Endothelial cell of umbilical vein (primary cell): ENCODE results near the gene CEP63.

Experiments used
- CTCF ChIP-seq, 2 donors: IDR thresholded peaks; 1 replicate in 1 of 2; 2 replicates in 1 of 2; pipeline ENCODE4 v1.5.1; 2011; ENCODE audit warnings: low read length in 2 of 2, mild to moderate bottlenecking in 2 of 2, moderate library complexity in 2 of 2, control low read depth in 1 of 2, inconsistent platforms in 1 of 2, low read depth in 1 of 2; ENCODE audit not compliant: insufficient read depth in 1 of 2; ENCODE audit errors: extremely low read depth in 1 of 2
- EZH2 ChIP-seq: IDR thresholded peaks from 2 replicates; pipeline ENCODE4 v1.6.1; 2012; ENCODE audit warnings: borderline replicate concordance, low read depth, mild to moderate bottlenecking, moderate library complexity, low read length, inconsistent platforms; ENCODE audit not compliant: severe bottlenecking
- MAX ChIP-seq: IDR thresholded peaks from 2 replicates; pipeline ENCODE4 v1.6.1; 2011; ENCODE audit not compliant: insufficient read depth, insufficient read length
- MYC ChIP-seq: IDR thresholded peaks from one replicate; pipeline ENCODE4 v1.6.1; 2011; ENCODE audit warnings: mild to moderate bottlenecking, low read depth, low read length
- POLR2A ChIP-seq: IDR thresholded peaks from 2 replicates; pipeline ENCODE4 v1.6.1; 2012; ENCODE audit warnings: low read depth, mild to moderate bottlenecking, control low read depth, low read length
- POLR2AphosphoS5 ChIP-seq: IDR thresholded peaks from 2 replicates; pipeline ENCODE4 v1.6.1; 2012; ENCODE audit warnings: low read depth, mild to moderate bottlenecking, control low read depth, low read length, moderate library complexity; ENCODE audit not compliant: insufficient read depth

GRCh38 chr3:134608771-134609435, 123.0 kb downstream of the CEP63 start:
- TF ChIP-seq EZH2 (no peak), CTCF (IDR thresholded peaks at IDR 0.05; ENCODE audit: extremely low read depth in 1 of 2, insufficient read depth in 1 of 2, low read depth in 1 of 2, low read length in 2 of 2) (no peak), MAX (no peak), POLR2A (no peak), MYC (no peak), POLR2AphosphoS5 (no peak)
